LNCAP (cell line): ENCODE data around the gene DTX3L.

Experiments used
- TF ChIP-seq, protein P1 (sequence below): fragments of 450-650 bp; IDR thresholded peaks from 2 replicates; pipeline ENCODE4 v1.5.1; 2017; ENCODE audit warnings: mild to moderate bottlenecking

The DTX3L gene

DNA sequence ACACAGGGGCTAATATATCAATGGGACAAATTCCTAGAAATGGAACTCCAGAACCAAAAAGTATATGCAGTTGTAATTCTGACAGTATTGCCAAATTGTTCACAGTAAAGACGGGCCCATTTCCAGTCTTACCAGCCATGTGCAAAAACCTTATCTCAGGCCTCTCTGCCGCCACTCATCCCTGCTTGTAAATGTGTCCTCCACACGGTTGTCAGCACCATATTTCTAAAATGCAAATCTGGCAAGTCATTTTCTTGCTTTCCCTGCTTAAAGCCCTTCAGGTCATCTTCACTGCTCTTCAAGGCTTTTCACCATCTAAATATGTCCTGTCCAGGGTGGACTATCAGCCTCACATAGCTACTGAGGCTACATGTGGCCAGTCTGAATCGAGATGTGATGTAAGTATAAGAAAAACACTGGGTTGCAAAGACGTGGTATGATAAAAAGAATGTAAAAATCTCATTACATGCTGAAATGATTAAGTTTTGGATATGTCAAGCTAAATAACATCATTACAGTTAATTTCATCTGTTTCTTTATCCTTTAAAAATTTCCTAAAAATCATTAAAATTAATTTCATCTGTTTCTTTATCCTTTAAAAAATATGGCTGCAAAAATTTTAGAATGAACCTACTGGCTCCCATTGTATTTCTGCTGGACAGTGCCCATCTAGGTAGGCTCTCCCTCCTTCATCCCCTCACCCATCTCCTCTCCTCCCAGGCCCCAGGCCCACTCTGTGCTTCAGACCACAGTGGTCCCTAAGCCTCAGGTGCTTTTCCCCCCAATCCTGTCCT is 1.0 kb upstream of the DTX3L start:
- TF ChIP-seq, protein P1, sequence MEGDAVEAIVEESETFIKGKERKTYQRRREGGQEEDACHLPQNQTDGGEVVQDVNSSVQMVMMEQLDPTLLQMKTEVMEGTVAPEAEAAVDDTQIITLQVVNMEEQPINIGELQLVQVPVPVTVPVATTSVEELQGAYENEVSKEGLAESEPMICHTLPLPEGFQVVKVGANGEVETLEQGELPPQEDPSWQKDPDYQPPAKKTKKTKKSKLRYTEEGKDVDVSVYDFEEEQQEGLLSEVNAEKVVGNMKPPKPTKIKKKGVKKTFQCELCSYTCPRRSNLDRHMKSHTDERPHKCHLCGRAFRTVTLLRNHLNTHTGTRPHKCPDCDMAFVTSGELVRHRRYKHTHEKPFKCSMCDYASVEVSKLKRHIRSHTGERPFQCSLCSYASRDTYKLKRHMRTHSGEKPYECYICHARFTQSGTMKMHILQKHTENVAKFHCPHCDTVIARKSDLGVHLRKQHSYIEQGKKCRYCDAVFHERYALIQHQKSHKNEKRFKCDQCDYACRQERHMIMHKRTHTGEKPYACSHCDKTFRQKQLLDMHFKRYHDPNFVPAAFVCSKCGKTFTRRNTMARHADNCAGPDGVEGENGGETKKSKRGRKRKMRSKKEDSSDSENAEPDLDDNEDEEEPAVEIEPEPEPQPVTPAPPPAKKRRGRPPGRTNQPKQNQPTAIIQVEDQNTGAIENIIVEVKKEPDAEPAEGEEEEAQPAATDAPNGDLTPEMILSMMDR: no peak

DNA sequence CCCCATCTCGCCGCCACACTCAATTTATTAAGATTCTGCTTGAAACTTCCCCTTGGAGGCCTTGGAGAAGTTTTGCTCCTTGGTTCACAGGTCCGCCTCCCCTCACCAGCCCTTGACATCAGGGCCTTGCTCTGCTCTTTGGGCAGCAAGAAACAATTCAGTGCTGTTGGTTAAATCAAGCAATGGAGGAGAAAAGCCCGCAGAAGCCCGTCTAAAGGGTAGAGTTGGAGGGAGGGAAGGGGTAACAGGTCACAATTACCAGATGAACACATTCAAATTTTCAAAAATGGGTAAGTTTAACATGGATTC is 467 bp upstream of the DTX3L start:
- TF ChIP-seq, protein P1: no peak

DNA sequence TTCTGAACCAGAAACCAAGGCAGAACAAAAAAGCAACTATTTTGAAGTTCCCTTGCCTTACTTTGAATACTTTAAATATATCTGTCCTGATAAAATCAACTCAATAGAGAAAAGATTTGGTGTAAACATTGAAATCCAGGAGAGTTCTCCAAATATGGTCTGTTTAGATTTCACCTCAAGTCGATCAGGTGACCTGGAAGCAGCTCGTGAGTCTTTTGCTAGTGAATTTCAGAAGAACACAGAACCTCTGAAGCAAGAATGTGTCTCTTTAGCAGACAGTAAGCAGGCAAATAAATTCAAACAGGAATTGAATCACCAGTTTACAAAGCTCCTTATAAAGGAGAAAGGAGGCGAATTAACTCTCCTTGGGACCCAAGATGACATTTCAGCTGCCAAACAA is 4.6 kb downstream of the DTX3L start:
- TF ChIP-seq, protein P1: no peak

DNA sequence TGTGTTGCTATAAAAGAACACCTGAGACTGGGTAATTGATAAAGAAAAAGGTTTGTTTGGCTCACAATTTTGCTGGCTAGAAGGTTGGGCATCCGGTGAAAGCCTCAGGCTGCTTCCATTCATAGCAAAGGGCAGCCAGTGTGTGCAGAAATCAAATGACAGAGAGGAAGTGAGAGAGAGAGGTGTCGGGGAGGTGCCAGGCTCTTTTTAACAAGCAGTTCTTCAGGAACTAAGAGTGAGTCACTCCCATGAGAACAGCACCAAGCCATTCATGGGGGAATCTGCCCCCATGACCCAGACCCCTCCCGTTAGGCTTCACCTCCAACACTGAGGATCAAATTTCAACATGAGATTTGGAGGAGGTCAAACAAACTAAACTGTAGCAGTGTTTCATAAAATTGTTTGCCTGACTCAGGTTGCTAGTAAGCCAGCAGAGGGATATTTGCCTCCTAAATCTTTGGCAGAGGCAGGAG is 8.8 kb downstream of the DTX3L start:
- TF ChIP-seq, protein P1: no peak

DNA sequence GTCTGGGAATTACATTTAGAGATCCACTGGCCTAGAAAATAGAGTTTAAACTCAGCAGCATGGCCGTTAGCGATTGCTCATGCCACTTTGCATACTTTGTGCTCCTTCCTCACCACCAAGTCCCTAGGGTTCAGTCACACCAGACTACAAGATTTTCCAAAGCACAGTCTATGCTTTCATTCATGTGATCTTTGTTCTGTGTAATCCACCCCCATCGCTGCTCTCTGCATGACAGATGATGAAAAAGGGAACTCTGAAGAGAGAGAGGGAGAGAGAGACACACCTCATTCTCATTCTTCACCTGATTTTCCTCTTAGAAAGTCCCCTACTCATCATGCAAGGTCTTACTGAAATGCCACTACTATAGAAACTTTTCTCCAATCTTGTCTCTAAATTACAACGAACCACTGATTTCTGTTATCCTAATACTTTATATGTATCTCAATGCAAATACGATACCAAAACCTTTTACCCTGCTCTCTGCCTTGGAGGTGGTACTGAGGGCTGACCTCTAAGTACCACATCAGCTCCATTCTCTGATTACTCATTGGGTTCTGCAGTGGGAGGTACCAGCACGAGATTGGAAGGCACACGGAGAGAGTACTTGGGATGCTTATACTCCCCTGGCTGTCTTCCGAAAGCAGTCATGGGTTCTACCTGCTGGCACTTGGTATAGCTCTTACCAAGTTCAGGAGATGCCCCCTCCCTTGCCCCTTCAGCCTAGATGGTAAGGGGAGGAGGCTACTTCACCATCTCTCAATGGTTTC is 12.2 kb downstream of the DTX3L start:
- TF ChIP-seq, protein P1: no peak

DNA sequence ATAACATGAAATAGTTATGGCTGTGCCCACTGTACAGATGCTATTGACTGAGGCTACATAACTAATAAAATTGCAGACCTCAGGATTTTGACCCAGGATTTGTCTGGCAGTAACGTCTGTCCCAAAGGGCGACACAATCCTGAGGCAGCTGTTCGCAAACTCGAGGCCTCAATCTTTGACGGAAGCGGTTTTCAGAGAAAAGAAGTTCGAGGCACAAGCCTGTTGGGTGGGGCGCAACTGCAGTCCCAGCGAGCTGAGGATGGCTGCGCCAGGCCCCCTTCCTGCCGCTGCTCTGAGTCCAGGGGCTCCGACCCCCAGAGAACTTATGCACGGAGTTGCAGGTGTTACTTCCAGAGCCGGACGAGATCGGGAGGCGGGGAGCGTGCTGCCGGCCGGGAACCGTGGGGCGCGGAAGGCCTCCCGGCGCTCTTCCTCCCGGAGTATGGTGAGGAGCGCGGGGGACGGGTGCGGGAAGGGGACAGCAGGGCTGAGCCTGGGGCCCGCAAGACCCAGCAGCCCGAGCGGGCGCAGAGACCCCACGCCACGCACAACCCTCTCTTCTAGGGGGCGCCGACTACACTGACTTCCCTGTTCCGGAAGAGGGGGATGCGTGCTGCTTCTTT is 13.4 kb downstream of the DTX3L start, which contains the start of gene PARP15:
Gene PARP15 (plus strand): TSS at position 242 of the 623 bp plus-strand sequence. CDS start 18 bp downstream, at position 260.
- TF ChIP-seq, protein P1: no peak

DNA sequence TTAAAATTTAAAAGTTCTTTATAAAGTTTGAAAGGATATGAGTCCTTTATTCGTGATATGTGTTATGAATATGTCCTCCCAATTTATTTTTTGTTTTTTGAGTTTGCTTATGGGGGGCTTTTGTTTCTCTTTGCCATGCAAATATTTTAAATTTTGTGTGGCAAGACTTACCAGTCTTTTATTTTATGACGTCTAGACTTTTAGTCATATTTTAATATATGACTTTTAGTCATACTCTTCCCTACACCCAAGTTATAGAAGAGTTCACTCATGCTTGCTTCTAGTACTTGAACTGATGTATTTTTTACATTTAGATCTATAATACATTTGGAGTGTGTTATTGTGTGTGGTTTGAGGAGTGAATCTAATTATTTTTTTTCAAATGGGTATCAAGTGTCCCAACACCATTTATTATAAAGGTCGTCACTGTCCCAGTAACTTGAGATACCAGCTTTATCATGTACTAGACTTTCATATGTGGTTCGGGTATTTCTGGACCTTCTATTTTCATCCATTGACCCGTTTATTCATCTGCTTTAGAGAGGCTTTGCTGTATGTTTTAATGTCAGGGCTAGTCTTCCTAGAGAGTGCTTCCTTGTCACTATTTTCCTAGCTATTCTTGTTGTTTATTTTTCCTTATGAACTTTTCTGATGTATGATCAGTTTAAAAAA is 14.1 kb downstream of the DTX3L start:
- TF ChIP-seq, protein P1: no peak
